GM19468 (cell line): ENCODE results near the gene SRRD.

ENCODE experiments used
- ATAC-seq: cut with Tn5 transposase; IDR thresholded peaks from one replicate; pipeline ENCODE4 v1.9.1; 2021; ENCODE audit warnings: mild to moderate bottlenecking, moderate library complexity, moderate number of reproducible peaks; ENCODE audit not compliant: unreplicated experiment; ENCODE audit errors: extremely low read depth

SRRD gene

DNA sequence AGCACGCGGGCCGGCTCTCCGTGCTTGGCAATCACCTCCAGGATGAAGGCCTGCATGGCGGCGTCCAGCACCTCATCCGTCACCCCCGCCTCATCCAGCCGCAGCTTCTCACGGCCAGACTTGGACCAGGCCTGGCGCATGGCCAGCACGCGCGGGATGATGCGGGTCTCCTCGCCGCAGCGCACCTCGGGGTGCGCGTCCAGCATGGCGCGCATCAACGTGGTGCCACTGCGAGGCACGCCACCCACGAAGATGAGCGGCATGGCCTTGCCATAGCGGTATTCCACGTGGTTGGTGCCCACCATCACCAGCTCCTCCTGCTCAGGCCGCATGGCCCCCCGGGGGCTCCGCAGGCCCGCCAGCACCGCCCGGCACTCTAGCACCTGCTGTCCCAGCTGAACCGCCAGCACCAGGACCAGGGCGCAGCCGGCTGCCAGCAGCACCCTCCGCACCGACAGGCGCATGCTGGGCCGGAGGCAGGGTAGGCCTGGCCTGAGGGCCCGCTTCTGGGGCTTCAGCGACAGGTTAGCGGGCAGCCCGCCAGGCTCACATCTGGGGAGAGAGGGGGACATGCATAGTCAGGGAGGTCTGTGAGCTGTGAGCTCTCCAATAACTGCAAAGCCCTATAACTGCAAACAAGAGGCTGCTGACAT lies 57.6 kb downstream of the SRRD start:
- no peak for ATAC-seq

DNA sequence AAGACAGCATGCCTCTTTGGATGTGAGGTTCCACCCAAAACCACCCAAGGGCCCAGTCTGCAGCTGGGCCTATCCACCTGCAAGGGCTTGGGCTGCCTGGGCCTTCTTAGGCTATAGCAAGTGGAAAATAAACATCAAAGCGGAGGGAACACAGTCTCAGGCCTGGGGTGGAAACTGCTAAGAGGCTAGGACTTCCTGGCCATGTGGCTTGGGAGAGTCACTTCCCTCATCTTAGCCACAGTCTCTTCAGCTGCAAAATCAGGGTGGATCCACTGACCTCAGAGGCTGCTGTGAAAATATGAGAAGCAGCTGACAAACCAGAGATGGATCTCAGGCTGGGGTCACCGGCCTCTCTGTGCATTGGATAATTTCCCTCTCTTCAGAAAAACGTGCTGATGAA lies 59.2 kb downstream of the SRRD start:
- ATAC-seq = no peak
